Stimulated activated CD4-positive, alpha-beta T cell treated with anti-CD3 and anti-CD28 coated beads, TNF-alpha, amount 100 ng/mL, for 48 hours (primary cell): ENCODE data around the gene SP9.

Experiments used
- DNase-seq, 3 donors: peaks; one replicate each; pipeline ENCODE4 v3.0.0-alpha.2; 2020; ENCODE audit warnings: low read depth in 3 of 3

SP9 gene

GRCh38 chr2:174334781-174335251 is at the start of gene SP9:
SP9 (plus strand) TSS chr2:174334954; CDS start chr2:174335093, 139 bp downstream.
- DNase-seq: no peak

- DNase-seq: no peak
Observed at GRCh38 chr2:174286172-174286571, 48.6 kb upstream of the SP9 start.

GRCh38 chr2:174292908-174293307 is 41.8 kb upstream of the SP9 start:
- DNase-seq: no peak

- no peak for DNase-seq
Observed at GRCh38 chr2:174300114-174300513, 34.6 kb upstream of the SP9 start.

GRCh38 chr2:174312581-174313234 is 22.0 kb upstream of the SP9 start:
- DNase-seq: no peak

GRCh38 chr2:174322149-174322548 is 12.6 kb upstream of the SP9 start:
- DNase-seq: no peak

GRCh38 chr2:174322746-174323145 is 12.0 kb upstream of the SP9 start:
- no peak for DNase-seq

- DNase-seq: no peak
Observed at GRCh38 chr2:174324530-174324929, 10.2 kb upstream of the SP9 start.

- DNase-seq: no peak
Observed at GRCh38 chr2:174325373-174326160, 9.2 kb upstream of the SP9 start.

- DNase-seq: no peak
Observed at GRCh38 chr2:174326161-174327020, 8.4 kb upstream of the SP9 start.

- DNase-seq: no peak
Observed at GRCh38 chr2:174327021-174327840, 7.5 kb upstream of the SP9 start.

GRCh38 chr2:174327841-174328113 is 7.0 kb upstream of the SP9 start:
- DNase-seq: no peak

- no peak for DNase-seq
Observed at GRCh38 chr2:174328114-174328960, 6.4 kb upstream of the SP9 start.

GRCh38 chr2:174328961-174329715 is 5.6 kb upstream of the SP9 start:
- no peak for DNase-seq

GRCh38 chr2:174330945-174331594 is 3.7 kb upstream of the SP9 start:
- DNase-seq: no peak

- DNase-seq: no peak
Observed at GRCh38 chr2:174331595-174332216, 3.0 kb upstream of the SP9 start.

GRCh38 chr2:174332217-174332963 is 2.4 kb upstream of the SP9 start:
- DNase-seq: no peak

- DNase-seq: no peak
Observed at GRCh38 chr2:174333017-174333371, 1.8 kb upstream of the SP9 start.
